Naive thymus-derived CD4-positive, alpha-beta T cell (primary cell): ENCODE measurements around the gene DENND1A. TPM values are rescaled to one million over a fixed set of nuclear protein-coding genes. Genes with fewer than 3 reads are reported as not detected.

Experiments used
- ATAC-seq: fragments of 150-1000 bp; cut with Tn5 transposase; 2 replicates; pipeline ENCODE4 v1.10.0; 2021; ENCODE audit warnings: mild to moderate bottlenecking, moderate library complexity
- CTCF ChIA-PET: fragments of 350-600 bp; sonication (Branson Sonifier 250); formaldehyde crosslinking; loops from one replicate; lab custom pipeline; 2021; ENCODE audit warnings: antibody characterized with exemption; lab: Charles Lee
- POLR2A ChIA-PET: fragments of 350-600 bp; sonication (Branson Sonifier 250); formaldehyde crosslinking; loops from one replicate; lab custom pipeline; 2021; ENCODE audit warnings: antibody characterized with exemption, inconsistent platforms; lab: Charles Lee
- DNase-seq, 9 donors: peaks; one replicate each; pipeline versions ENCODE4 v3.0.0 to v3.0.0-alpha.2; 2020 to 2022; ENCODE audit warnings: mixed read lengths in 1 of 9
- H3K27ac ChIP-seq: one replicate; pipeline ENCODE4 v1.7.0; 2013; ENCODE audit warnings: mild to moderate bottlenecking, low read depth, low read length, moderate library complexity
- H3K27me3 ChIP-seq, 2 donors: one replicate each; pipeline ENCODE4 v1.7.0; 2013; ENCODE audit warnings: low read length in 2 of 2, mild to moderate bottlenecking in 2 of 2, moderate library complexity in 2 of 2; ENCODE audit not compliant: control insufficient read depth in 2 of 2, insufficient read depth in 2 of 2
- H3K36me3 ChIP-seq, 3 experiments: 1 replicate in 2 of 3; 2 replicates in 1 of 3; pipeline ENCODE4 v1.7.0; 2013; ENCODE audit warnings: low read length in 3 of 3, mild to moderate bottlenecking in 3 of 3, moderate library complexity in 1 of 3; ENCODE audit not compliant: insufficient read depth in 3 of 3, control insufficient read depth in 2 of 3
- H3K4me1 ChIP-seq, 2 donors: one replicate each; pipeline ENCODE4 v1.7.0; 2013; ENCODE audit warnings: low read length in 2 of 2, mild to moderate bottlenecking in 2 of 2, moderate library complexity in 1 of 2; ENCODE audit not compliant: control insufficient read depth in 2 of 2, insufficient read depth in 2 of 2
- H3K4me3 ChIP-seq: 2 replicates; pipeline ENCODE4 v1.7.0; 2013; ENCODE audit warnings: mild to moderate bottlenecking, low read length
- H3K9me3 ChIP-seq, 3 experiments: 1 replicate in 2 of 3; 2 replicates in 1 of 3; pipeline ENCODE4 v1.7.0; 2013; ENCODE audit warnings: low read length in 3 of 3; ENCODE audit not compliant: control insufficient read depth in 2 of 3
- H3K27ac Mint-ChIP-seq, 9 donors: one replicate each; pipeline ENCODE4 v1.8.0; 2020 to 2022; ENCODE audit warnings: mixed read lengths in 9 of 9, mild to moderate bottlenecking in 8 of 9, moderate library complexity in 5 of 9, inconsistent platforms in 2 of 9
- H3K27me3 Mint-ChIP-seq, 5 donors: one replicate each; pipeline ENCODE4 v1.8.0; 2021 to 2022; ENCODE audit warnings: mixed read lengths in 5 of 5, mild to moderate bottlenecking in 1 of 5
- H3K36me3 Mint-ChIP-seq, 5 donors: one replicate each; pipeline ENCODE4 v1.8.0; 2020 to 2022; ENCODE audit warnings: mixed read lengths in 5 of 5, mild to moderate bottlenecking in 3 of 5, inconsistent platforms in 1 of 5
- H3K4me1 Mint-ChIP-seq, 7 donors: one replicate each; pipeline ENCODE4 v1.8.0; 2020 to 2022; ENCODE audit warnings: mixed read lengths in 7 of 7, mild to moderate bottlenecking in 3 of 7, inconsistent platforms in 1 of 7
- H3K4me3 Mint-ChIP-seq, 10 donors: one replicate each; pipeline ENCODE4 v1.8.0; 2020 to 2022; ENCODE audit warnings: mild to moderate bottlenecking in 10 of 10, mixed read lengths in 10 of 10, moderate library complexity in 6 of 10, inconsistent platforms in 2 of 10
- H3K9me3 Mint-ChIP-seq, 11 donors: one replicate each; pipeline ENCODE4 v1.8.0; 2020 to 2022; ENCODE audit warnings: mixed read lengths in 11 of 11, mild to moderate bottlenecking in 4 of 11, inconsistent platforms in 1 of 11, moderate library complexity in 1 of 11
- intact Hi-C, 2 donors: fragments of 100-400 bp; cut with micrococcal nuclease; formaldehyde crosslinking; loops; one replicate each; pipeline ENCODE4 v1.15.1; 2023
- polyA plus RNA-seq, 2 donors: library from polyadenylated mRNA; unstranded; fragments of 300-500 nt; fragmentation: Illumina TruSeq; gene quantifications; one replicate each; pipeline ENCODE4 v1.2.3, GENCODE V29; 2021
- total RNA-seq, 6 experiments: library from RNA in 5 of 6; stranded (reverse) in 5 of 6; gene quantifications; 1 replicate in 5 of 6; 2 replicates in 1 of 6; pipeline ENCODE4 v1.2.3 and lab custom pipeline; 2021 to 2026

The DENND1A gene
- total and polyA plus RNA-seq, 7 experiments from 2014 or later, result 4.6 to 41.1 (median 16.5) TPM

DNA sequence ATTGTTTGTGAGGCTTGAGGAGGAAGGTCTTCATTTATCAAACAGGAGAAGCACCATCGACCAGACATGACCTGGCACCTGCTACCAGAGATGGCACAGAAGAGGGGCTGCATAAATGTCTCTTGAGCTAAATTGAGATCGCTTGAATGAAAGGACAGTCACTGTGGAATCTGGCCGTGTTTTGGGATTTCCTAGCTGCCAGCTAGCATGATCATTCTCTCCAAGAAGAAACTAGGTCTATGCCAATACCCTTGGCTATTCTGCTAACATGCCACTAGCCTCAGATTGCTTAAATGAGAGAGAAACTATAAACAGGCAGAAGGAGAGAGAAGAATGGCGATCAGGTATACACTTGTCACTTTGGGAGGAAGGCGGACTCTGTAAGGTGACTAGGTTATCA, 324.6 kb downstream of the DENND1A start:
- H3K9me3 ChIP-seq, result no peaks in the 10 kb centered on the region
- H3K9me3 Mint-ChIP-seq, result no peaks in the 10 kb centered on the region
- H3K4me1 ChIP-seq, result no peaks in the 10 kb centered on the region
- ChIA-PET POLR2A (no interaction called here), CTCF (no interaction called here)
- no peaks in the 10 kb centered on the region for H3K4me1 Mint-ChIP-seq
- H3K4me3 ChIP-seq, result no peak overlapping the region
- H3K36me3 Mint-ChIP-seq, result peaks cover 0 to 43% (median 10%) of the 10 kb centered on the region in 5 donors
- no peaks in the 10 kb centered on the region for H3K27me3 ChIP-seq
- no peak overlapping the region for H3K27ac ChIP-seq
- intact Hi-C loops, result no loop called here
- no peak for ATAC-seq
- H3K27ac Mint-ChIP-seq, result no peak overlapping the region
- no peaks in the 10 kb centered on the region for H3K27me3 Mint-ChIP-seq
- no peak overlapping the region for H3K4me3 Mint-ChIP-seq
- no peak for DNase-seq
- no peaks in the 10 kb centered on the region for H3K36me3 ChIP-seq

GRCh38 chr9:123604861-123605260, 325.1 kb downstream of the DENND1A start:
- H3K27ac Mint-ChIP-seq, result no peak overlapping the region
- H3K4me3 Mint-ChIP-seq, result no peak overlapping the region
- H3K27me3 Mint-ChIP-seq, result no peaks in the 10 kb centered on the region
- Histone ChIP-seq H3K4me1 (no peaks in the 10 kb centered on the region), H3K27me3 (no peaks in the 10 kb centered on the region), H3K27ac (no peak overlapping the region), H3K36me3 (no peaks in the 10 kb centered on the region), H3K9me3 (no peaks in the 10 kb centered on the region), H3K4me3 (no peak overlapping the region)
- H3K9me3 Mint-ChIP-seq, result no peaks in the 10 kb centered on the region
- no peaks in the 10 kb centered on the region for H3K4me1 Mint-ChIP-seq
- no peak for ATAC-seq
- CTCF ChIA-PET, result no interaction called here
- POLR2A ChIA-PET, result no interaction called here
- DNase-seq, result no peak
- peaks cover 0 to 46% (median 10%) of the 10 kb centered on the region in 5 donors for H3K36me3 Mint-ChIP-seq
- intact Hi-C loops, result no loop called here

- no peaks in the 10 kb centered on the region for H3K36me3 ChIP-seq
- POLR2A ChIA-PET, result no interaction called here
- Mint-ChIP-seq H3K27ac (no peak overlapping the region), H3K9me3 (no peaks in the 10 kb centered on the region), H3K27me3 (no peaks in the 10 kb centered on the region), H3K4me3 (no peak overlapping the region), H3K36me3 (peaks cover 0 to 42% (median 0%) of the 10 kb centered on the region in 5 donors), H3K4me1 (no peaks in the 10 kb centered on the region)
- H3K9me3 ChIP-seq, result no peaks in the 10 kb centered on the region
- no peak overlapping the region for H3K4me3 ChIP-seq
- intact Hi-C loops, result no loop called here
- ATAC-seq, result no peak
- CTCF ChIA-PET, result no interaction called here
- H3K4me1 ChIP-seq, result no peaks in the 10 kb centered on the region
- H3K27me3 ChIP-seq, result no peaks in the 10 kb centered on the region
- no peak overlapping the region for H3K27ac ChIP-seq
- no peak for DNase-seq
These were observed 328.1 kb downstream of the DENND1A start for GRCh38 chr9:123601828-123602227.

GRCh38 chr9:123599781-123600180, 330.1 kb downstream of the DENND1A start:
- Histone ChIP-seq H3K27ac (no peak overlapping the region), H3K4me3 (no peak overlapping the region), H3K9me3 (no peaks in the 10 kb centered on the region), H3K27me3 (no peaks in the 10 kb centered on the region), H3K36me3 (no peaks in the 10 kb centered on the region), H3K4me1 (no peaks in the 10 kb centered on the region)
- intact Hi-C loops, result no loop called here
- H3K27me3 Mint-ChIP-seq, result no peaks in the 10 kb centered on the region
- ATAC-seq, result no peak
- H3K36me3 Mint-ChIP-seq, result peaks cover 0 to 42% (median 4%) of the 10 kb centered on the region in 5 donors
- H3K27ac Mint-ChIP-seq, result no peak overlapping the region
- POLR2A ChIA-PET, result no interaction called here
- H3K4me1 Mint-ChIP-seq, result no peaks in the 10 kb centered on the region
- no peaks in the 10 kb centered on the region for H3K9me3 Mint-ChIP-seq
- CTCF ChIA-PET, result no interaction called here
- no peak for DNase-seq
- no peak overlapping the region for H3K4me3 Mint-ChIP-seq

- Mint-ChIP-seq H3K36me3 (peaks cover 0 to 38% (median 9%) of the 10 kb centered on the region in 5 donors), H3K9me3 (peaks cover 0 to 3% (median 0%) of the 10 kb centered on the region in 11 donors), H3K4me1 (no peaks in the 10 kb centered on the region), H3K4me3 (no peak overlapping the region), H3K27ac (no peak overlapping the region), H3K27me3 (no peaks in the 10 kb centered on the region)
- no peak for ATAC-seq
- no peak overlapping the region for H3K4me3 ChIP-seq
- no peaks in the 10 kb centered on the region for H3K36me3 ChIP-seq
- no peak for DNase-seq
- no peaks in the 10 kb centered on the region for H3K4me1 ChIP-seq
- no peaks in the 10 kb centered on the region for H3K9me3 ChIP-seq
- H3K27ac ChIP-seq, result no peak overlapping the region
- ChIA-PET CTCF (no interaction called here), POLR2A (no interaction called here)
- H3K27me3 ChIP-seq, result no peaks in the 10 kb centered on the region
- intact Hi-C loops, result no loop called here
These were observed 331.9 kb downstream of the DENND1A start for GRCh38 chr9:123597876-123598556.

- H3K27ac Mint-ChIP-seq, result no peak overlapping the region
- no peak for ATAC-seq
These were observed 332.9 kb downstream of the DENND1A start for GRCh38 chr9:123597048-123597447.

GRCh38 chr9:123591283-123591682, 338.6 kb downstream of the DENND1A start:
- no peaks in the 10 kb centered on the region for H3K4me1 ChIP-seq
- DNase-seq (no peak), ATAC-seq (no peak)
- H3K27ac ChIP-seq, result no peak overlapping the region
- no peak overlapping the region for H3K4me3 Mint-ChIP-seq
- H3K9me3 Mint-ChIP-seq, result peaks cover 6 to 25% (median 13%) of the 10 kb centered on the region in 11 donors
- H3K36me3 ChIP-seq, result no peaks in the 10 kb centered on the region
- POLR2A ChIA-PET, result no interaction called here
- H3K4me3 ChIP-seq, result no peak overlapping the region
- intact Hi-C loops, result no loop called here
- no peaks in the 10 kb centered on the region for H3K27me3 Mint-ChIP-seq
- no peaks in the 10 kb centered on the region for H3K27me3 ChIP-seq
- H3K27ac Mint-ChIP-seq, result no peak overlapping the region
- peaks cover 5 to 57% (median 37%) of the 10 kb centered on the region in 5 donors for H3K36me3 Mint-ChIP-seq
- no peaks in the 10 kb centered on the region for H3K9me3 ChIP-seq
- H3K4me1 Mint-ChIP-seq, result peaks cover 0 to 1% (median 0%) of the 10 kb centered on the region in 7 donors
- CTCF ChIA-PET, result no interaction called here

More at GRCh38 chr9:123597048-123597447, 332.9 kb downstream of the DENND1A start:
- H3K4me3 Mint-ChIP-seq, result no peak overlapping the region
- Histone ChIP-seq H3K4me1 (no peaks in the 10 kb centered on the region), H3K27me3 (no peaks in the 10 kb centered on the region), H3K4me3 (no peak overlapping the region), H3K9me3 (no peaks in the 10 kb centered on the region), H3K36me3 (no peaks in the 10 kb centered on the region), H3K27ac (no peak overlapping the region)
- intact Hi-C loops, result no loop called here
- ChIA-PET POLR2A (no interaction called here), CTCF (no interaction called here)
- H3K4me1 Mint-ChIP-seq, result no peaks in the 10 kb centered on the region
- peaks cover 0 to 3% (median 0%) of the 10 kb centered on the region in 11 donors for H3K9me3 Mint-ChIP-seq
- no peaks in the 10 kb centered on the region for H3K27me3 Mint-ChIP-seq
- peaks cover 0 to 43% (median 9%) of the 10 kb centered on the region in 5 donors for H3K36me3 Mint-ChIP-seq
- no peak for DNase-seq
